ENCODE data around the gene OIP5.

DNA sequence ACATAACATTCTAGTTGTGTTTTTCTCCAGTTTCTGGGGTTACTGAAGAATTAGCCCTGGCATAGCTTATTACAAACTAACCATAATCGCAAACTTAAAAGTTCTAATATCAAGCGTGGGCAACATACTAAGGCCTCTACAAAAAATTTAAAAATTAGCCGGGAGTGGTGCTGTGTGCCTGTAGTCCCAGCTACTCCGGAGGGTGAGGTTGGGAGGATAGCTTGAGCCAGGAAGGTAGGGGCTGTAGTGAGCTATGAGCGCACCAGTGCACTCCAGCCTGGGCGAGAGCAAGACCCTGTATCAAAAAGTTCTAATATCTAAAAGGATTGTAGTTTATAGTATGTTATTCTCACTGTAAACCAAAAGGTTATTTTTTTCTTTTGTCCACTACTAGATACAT lies 1.1 kb downstream of the OIP5 start:
- TF ChIP-seq, protein P1, sequence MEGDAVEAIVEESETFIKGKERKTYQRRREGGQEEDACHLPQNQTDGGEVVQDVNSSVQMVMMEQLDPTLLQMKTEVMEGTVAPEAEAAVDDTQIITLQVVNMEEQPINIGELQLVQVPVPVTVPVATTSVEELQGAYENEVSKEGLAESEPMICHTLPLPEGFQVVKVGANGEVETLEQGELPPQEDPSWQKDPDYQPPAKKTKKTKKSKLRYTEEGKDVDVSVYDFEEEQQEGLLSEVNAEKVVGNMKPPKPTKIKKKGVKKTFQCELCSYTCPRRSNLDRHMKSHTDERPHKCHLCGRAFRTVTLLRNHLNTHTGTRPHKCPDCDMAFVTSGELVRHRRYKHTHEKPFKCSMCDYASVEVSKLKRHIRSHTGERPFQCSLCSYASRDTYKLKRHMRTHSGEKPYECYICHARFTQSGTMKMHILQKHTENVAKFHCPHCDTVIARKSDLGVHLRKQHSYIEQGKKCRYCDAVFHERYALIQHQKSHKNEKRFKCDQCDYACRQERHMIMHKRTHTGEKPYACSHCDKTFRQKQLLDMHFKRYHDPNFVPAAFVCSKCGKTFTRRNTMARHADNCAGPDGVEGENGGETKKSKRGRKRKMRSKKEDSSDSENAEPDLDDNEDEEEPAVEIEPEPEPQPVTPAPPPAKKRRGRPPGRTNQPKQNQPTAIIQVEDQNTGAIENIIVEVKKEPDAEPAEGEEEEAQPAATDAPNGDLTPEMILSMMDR (IDR thresholded peaks at IDR 0.05; ENCODE audit: low read depth, low read length): no peak
- TF ChIP-seq EZH2phosphoT487 (IDR thresholded peaks at IDR 0.05; ENCODE audit: low read depth): no peak

Measured in OCI-LY3 (cell line).